HEK293 (cell line): Measurements from ENCODE around the gene MPP4.

ENCODE experiments used
- CTCF ChIA-PET: fragments of 350-600 bp; formaldehyde crosslinking; extraction: SDS; loops from one replicate; lab custom pipeline; 2021; ENCODE audit warnings: antibody characterized with exemption; lab: Yijun Ruan, JAX
- POLR2A ChIA-PET: fragments of 300-600 bp; formaldehyde crosslinking; extraction: SDS; loops from one replicate; lab custom pipeline; 2020; ENCODE audit warnings: antibody characterized with exemption, inconsistent platforms; lab: Yijun Ruan, JAX
- H3K27ac ChIP-seq: fragments of 200-500 bp; sonication (Bioruptor generic); 2 replicates; pipeline ENCODE4 v1.5.1; 2014; ENCODE audit warnings: low read depth, low read length, control low read depth, inconsistent platforms; ENCODE audit errors: extremely low read depth
- H3K36me3 ChIP-seq, 2 experiments: fragments of 200-500 bp in 1 of 2; sonication (Bioruptor generic) in 1 of 2; 1 replicate in 1 of 2; 2 replicates in 1 of 2; pipeline ENCODE4 v1.5.1; 2014 to 2017; ENCODE audit warnings: inconsistent platforms in 2 of 2, low read length in 2 of 2; ENCODE audit not compliant: control insufficient read depth in 2 of 2, insufficient read depth in 1 of 2
- H3K4me1 ChIP-seq: fragments of 200-500 bp; sonication (Bioruptor generic); 2 replicates; pipeline ENCODE4 v1.5.1; 2014; ENCODE audit warnings: mild to moderate bottlenecking, low read length, inconsistent platforms; ENCODE audit not compliant: control insufficient read depth, insufficient read depth
- H3K4me3 ChIP-seq: 2 replicates; pipeline ENCODE4 v1.5.1; 2011; ENCODE audit warnings: low read depth, mild to moderate bottlenecking, control low read depth, low read length, moderate library complexity
- H3K9me3 ChIP-seq: fragments of 200-500 bp; sonication (Bioruptor generic); 2 replicates; pipeline ENCODE4 v1.5.1; 2014; ENCODE audit warnings: low read depth, low read length, inconsistent platforms; ENCODE audit not compliant: control insufficient read depth, insufficient read depth
- GLIS2 ChIP-seq: fragments of 450-650 bp; formaldehyde crosslinking; IDR thresholded peaks from 2 replicates; pipeline ENCODE4 v1.5.1; 2016; ENCODE audit warnings: missing biosample characterization, missing genetic modification characterization
- KLF1 ChIP-seq: fragments of 450-650 bp; formaldehyde crosslinking; IDR thresholded peaks from 2 replicates; pipeline ENCODE4 v1.5.1; 2016; ENCODE audit warnings: missing biosample characterization, missing genetic modification characterization
- KLF10 ChIP-seq: fragments of 450-650 bp; IDR thresholded peaks from 2 replicates; pipeline ENCODE4 v1.5.1; 2018; ENCODE audit warnings: missing biosample characterization, mild to moderate bottlenecking, missing genetic modification characterization
- OSR2 ChIP-seq: fragments of 450-650 bp; formaldehyde crosslinking; IDR thresholded peaks from 2 replicates; pipeline ENCODE4 v1.5.1; 2016; ENCODE audit warnings: missing biosample characterization, missing genetic modification characterization
- SP2 ChIP-seq: fragments of 450-650 bp; formaldehyde crosslinking; IDR thresholded peaks from 2 replicates; pipeline ENCODE4 v1.5.1; 2016; ENCODE audit warnings: missing biosample characterization, missing genetic modification characterization
- TRIM28 ChIP-seq: IDR thresholded peaks from 2 replicates; pipeline ENCODE4 v1.6.1; 2011; ENCODE audit warnings: low read length, control low read depth, borderline replicate concordance
- YY2 ChIP-seq: fragments of 450-650 bp; formaldehyde crosslinking; IDR thresholded peaks from 2 replicates; pipeline ENCODE4 v1.5.1; 2016; ENCODE audit warnings: missing biosample characterization, missing genetic modification characterization
- ZBTB1 ChIP-seq: fragments of 450-650 bp; formaldehyde crosslinking; IDR thresholded peaks from 2 replicates; pipeline ENCODE4 v1.5.1; 2016; ENCODE audit warnings: missing biosample characterization, missing genetic modification characterization
- ZBTB17 ChIP-seq: fragments of 450-650 bp; formaldehyde crosslinking; IDR thresholded peaks from 2 replicates; pipeline ENCODE4 v1.5.1; 2016; ENCODE audit warnings: missing biosample characterization, missing genetic modification characterization
- ZBTB48 ChIP-seq: fragments of 450-650 bp; formaldehyde crosslinking; IDR thresholded peaks from 2 replicates; pipeline ENCODE4 v1.5.1; 2016; ENCODE audit warnings: missing biosample characterization, missing genetic modification characterization
- ZFP69B ChIP-seq: fragments of 450-650 bp; formaldehyde crosslinking; IDR thresholded peaks from 2 replicates; pipeline ENCODE4 v1.5.1; 2016; ENCODE audit warnings: missing biosample characterization, missing genetic modification characterization
- ZNF140 ChIP-seq: fragments of 450-650 bp; formaldehyde crosslinking; IDR thresholded peaks from 2 replicates; pipeline ENCODE4 v1.5.1; 2016; ENCODE audit warnings: missing biosample characterization, missing genetic modification characterization
- ZNF155 ChIP-seq: fragments of 450-650 bp; formaldehyde crosslinking; IDR thresholded peaks from 2 replicates; pipeline ENCODE4 v1.5.1; 2016; ENCODE audit warnings: missing biosample characterization, missing genetic modification characterization
- ZNF169 ChIP-seq: fragments of 450-650 bp; formaldehyde crosslinking; IDR thresholded peaks from 2 replicates; pipeline ENCODE4 v1.5.1; 2016; ENCODE audit warnings: missing biosample characterization, missing genetic modification characterization
- ZNF184 ChIP-seq: fragments of 450-650 bp; IDR thresholded peaks from 2 replicates; pipeline ENCODE4 v1.5.1; 2018; ENCODE audit warnings: missing biosample characterization, mild to moderate bottlenecking, missing genetic modification characterization
- ZNF202 ChIP-seq: fragments of 450-650 bp; formaldehyde crosslinking; IDR thresholded peaks from 2 replicates; pipeline ENCODE4 v1.5.1; 2016; ENCODE audit warnings: missing biosample characterization, missing genetic modification characterization, borderline replicate concordance
- ZNF248 ChIP-seq: fragments of 450-650 bp; formaldehyde crosslinking; IDR thresholded peaks from 2 replicates; pipeline ENCODE4 v1.5.1; 2017; ENCODE audit warnings: missing biosample characterization, missing genetic modification characterization
- ZNF266 ChIP-seq: fragments of 450-650 bp; formaldehyde crosslinking; IDR thresholded peaks from 2 replicates; pipeline ENCODE4 v1.5.1; 2016; ENCODE audit warnings: missing biosample characterization, missing genetic modification characterization, low read depth
- ZNF292 ChIP-seq: fragments of 450-650 bp; formaldehyde crosslinking; IDR thresholded peaks from 2 replicates; pipeline ENCODE4 v1.5.1; 2016; ENCODE audit warnings: low read depth, missing biosample characterization, missing genetic modification characterization, borderline replicate concordance
- ZNF354C ChIP-seq: fragments of 450-650 bp; formaldehyde crosslinking; IDR thresholded peaks from 2 replicates; pipeline ENCODE4 v1.5.1; 2016; ENCODE audit warnings: missing biosample characterization, missing genetic modification characterization, low read depth, borderline replicate concordance
- ZNF426 ChIP-seq: fragments of 450-650 bp; formaldehyde crosslinking; IDR thresholded peaks from 2 replicates; pipeline ENCODE4 v1.5.1; 2017; ENCODE audit warnings: missing biosample characterization, missing genetic modification characterization, mild to moderate bottlenecking, inconsistent platforms, moderate library complexity
- ZNF501 ChIP-seq: fragments of 450-650 bp; formaldehyde crosslinking; IDR thresholded peaks from 2 replicates; pipeline ENCODE4 v1.5.1; 2016; ENCODE audit warnings: missing biosample characterization, missing genetic modification characterization
- ZNF548 ChIP-seq: fragments of 450-650 bp; formaldehyde crosslinking; IDR thresholded peaks from 2 replicates; pipeline ENCODE4 v1.5.1; 2016; ENCODE audit warnings: missing biosample characterization, missing genetic modification characterization
- ZNF658 ChIP-seq: fragments of 450-650 bp; formaldehyde crosslinking; IDR thresholded peaks from 2 replicates; pipeline ENCODE4; 2016; ENCODE audit warnings: missing biosample characterization, missing genetic modification characterization
- ZNF776 ChIP-seq: fragments of 450-650 bp; formaldehyde crosslinking; IDR thresholded peaks from 2 replicates; pipeline ENCODE4 v1.5.0; 2017; ENCODE audit warnings: missing biosample characterization, missing genetic modification characterization, borderline replicate concordance
- ZNF777 ChIP-seq: fragments of 450-650 bp; formaldehyde crosslinking; IDR thresholded peaks from 2 replicates; pipeline ENCODE4 v1.5.1; 2017; ENCODE audit warnings: missing biosample characterization, missing genetic modification characterization, borderline replicate concordance

MPP4 gene

DNA sequence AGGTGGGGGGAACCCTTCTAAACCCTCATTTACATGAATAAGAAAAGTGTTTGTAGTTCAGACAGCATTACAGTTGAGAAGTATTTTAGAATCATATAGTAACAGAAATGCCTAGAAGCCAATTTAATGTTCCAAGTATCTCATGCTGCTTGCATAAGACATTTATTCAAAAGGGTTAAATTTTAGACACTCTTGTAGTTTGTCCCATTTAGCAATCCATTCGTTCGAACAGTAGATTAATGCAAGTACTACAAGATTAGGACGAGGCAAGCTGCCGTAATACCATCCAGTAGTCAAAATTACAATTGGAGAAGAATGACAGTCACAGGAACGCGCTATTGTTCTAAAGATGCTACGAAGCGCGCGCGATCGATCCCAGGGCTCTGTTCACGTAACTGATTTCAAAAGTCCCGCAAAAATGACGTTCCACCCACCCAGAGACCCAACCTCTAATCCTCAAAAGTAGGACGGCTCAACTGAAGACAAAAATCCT is 56.3 kb downstream of the MPP4 start (continued):
- TF ChIP-seq ZFP69B (tag by site-specific recombination) (no peak), ZBTB17 (tag by site-specific recombination) (peak; percentile 77), KLF10 (tag by site-specific recombination) (no peak), ZNF354C (tag by site-specific recombination) (no peak), SP2 (tag by site-specific recombination) (0 out of 2 replicates have a peak, but pooled peaks have one; percentile 10), ZBTB48 (tag by site-specific recombination) (peak; percentile 49; the same call in 1 of the 2 replicates), KLF1 (tag by site-specific recombination) (no peak), ZNF169 (tag by site-specific recombination) (no peak)

GRCh38 chr2:201639205-201639604 is 59.2 kb downstream of the MPP4 start:
- Histone ChIP-seq H3K4me3 (no peak overlapping the region), H3K9me3 (no peaks in the 10 kb centered on the region), H3K27ac (no peak overlapping the region), H3K36me3 (peaks cover 16 to 48% of the 10 kb centered on the region in 2 experiments), H3K4me1 (no peaks in the 10 kb centered on the region; the same call in 1 of the 2 replicates)
- POLR2A ChIA-PET, result interaction anchor here (0.6 kb wide), 1 partner anchor 188 kb away, joined by 3 read pairs; the partner anchor contains the start of genes STRADB and TRAK2
- no peak for TF ChIP-seq ZNF658 (tag by site-specific recombination)
- no peak for TF ChIP-seq YY2 (tag by site-specific recombination)
- no peak for TF ChIP-seq ZNF292
- TF ChIP-seq ZNF155 (tag by site-specific recombination), result no peak
- no peak for TF ChIP-seq ZNF169 (tag by site-specific recombination)
- TF ChIP-seq ZNF184 (tag by site-specific recombination), result no peak
- TF ChIP-seq ZNF426 (tag by site-specific recombination), result no peak
- no peak for TF ChIP-seq ZNF140 (tag by site-specific recombination)
- CTCF ChIA-PET, result interaction anchor here (0.8 kb wide), 1 partner anchor 27 kb away, joined by 3 read pairs; no protein-coding TSS in a partner anchor

DNA sequence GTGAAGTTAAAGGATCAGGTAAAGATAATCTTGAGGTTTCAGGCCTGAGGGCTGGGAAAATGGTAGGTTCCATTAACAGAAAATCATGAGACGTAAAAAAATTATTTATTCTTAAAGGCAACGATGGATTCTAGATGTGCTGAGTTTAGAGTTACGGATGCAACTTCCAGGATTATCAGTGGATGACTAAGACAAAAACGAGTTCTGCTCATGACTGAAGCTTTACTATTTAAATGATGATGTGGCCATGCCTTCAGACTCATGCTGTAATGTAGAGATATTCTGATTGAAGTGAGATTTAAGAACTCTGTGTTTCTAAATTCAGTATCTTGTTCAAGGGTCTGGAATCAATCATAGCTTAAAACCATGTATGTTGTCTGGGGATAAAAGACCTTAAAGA is 60.1 kb downstream of the MPP4 start:
- TF ChIP-seq ZBTB1 (tag by site-specific recombination) (no peak), ZNF266 (no peak), ZNF501 (tag by site-specific recombination) (no peak), OSR2 (no peak), ZNF776 (tag by site-specific recombination) (no peak), ZNF777 (tag by site-specific recombination) (no peak), GLIS2 (tag by site-specific recombination) (no peak), ZNF202 (no peak), ZNF248 (tag by site-specific recombination) (no peak)
- Histone ChIP-seq H3K27ac (no peak overlapping the region), H3K36me3 (peaks cover 20 to 57% of the 10 kb centered on the region in 2 experiments), H3K4me1 (no peaks in the 10 kb centered on the region), H3K4me3 (no peak overlapping the region), H3K9me3 (no peaks in the 10 kb centered on the region)
- ChIA-PET POLR2A (no interaction called here), CTCF (no interaction called here)

DNA sequence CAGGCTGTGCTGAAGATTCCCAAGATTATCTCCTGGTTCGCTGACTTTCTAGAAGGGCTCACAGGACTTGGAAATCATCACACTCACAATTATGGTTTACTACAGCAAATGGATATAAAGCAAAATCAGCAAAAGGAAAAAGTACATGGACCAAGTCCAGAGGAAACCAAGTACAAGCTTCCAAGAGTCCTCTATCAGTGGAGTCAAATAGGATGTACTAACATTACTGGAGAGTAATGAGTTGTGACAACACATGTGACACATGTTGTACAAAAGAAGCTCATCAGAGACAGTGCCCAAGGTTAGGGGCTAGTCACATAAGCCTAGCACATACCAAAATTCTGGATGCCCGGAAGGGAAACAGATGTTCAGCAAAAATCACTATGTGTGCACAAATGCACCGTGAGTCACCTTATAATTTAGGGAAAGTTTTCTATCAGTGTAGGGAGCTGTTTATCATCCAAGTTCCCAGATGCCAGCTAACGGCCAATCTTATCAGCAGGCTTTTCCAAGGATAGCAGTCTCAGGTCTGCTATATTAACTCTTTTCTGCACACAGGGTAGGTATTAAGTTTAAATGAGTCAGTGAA is 64.7 kb downstream of the MPP4 start:
- TF ChIP-seq ZNF548 (tag by site-specific recombination) (no peak), TRIM28 (no peak)
- Histone ChIP-seq H3K4me3 (no peak overlapping the region), H3K27ac (no peak overlapping the region), H3K4me1 (no peaks in the 10 kb centered on the region), H3K36me3 (peaks cover 46 to 87% of the 10 kb centered on the region in 2 experiments), H3K9me3 (no peaks in the 10 kb centered on the region)
- CTCF ChIA-PET, result no interaction called here
- POLR2A ChIA-PET, result no interaction called here
